GM20000 (cell line): Measurements from ENCODE around the gene DTX1.

Experiments
- DNase-seq: peaks from one replicate; pipeline ENCODE4 v3.0.0; 2012; ENCODE audit warnings: low spot score
- TF ChIP-seq, protein P1 (sequence below): IDR thresholded peaks from 2 replicates; pipeline ENCODE4 v1.5.1; 2012; ENCODE audit warnings: mild to moderate bottlenecking, control low read depth; ENCODE audit errors: extremely low read depth, missing control alignments

Gene DTX1

DNA sequence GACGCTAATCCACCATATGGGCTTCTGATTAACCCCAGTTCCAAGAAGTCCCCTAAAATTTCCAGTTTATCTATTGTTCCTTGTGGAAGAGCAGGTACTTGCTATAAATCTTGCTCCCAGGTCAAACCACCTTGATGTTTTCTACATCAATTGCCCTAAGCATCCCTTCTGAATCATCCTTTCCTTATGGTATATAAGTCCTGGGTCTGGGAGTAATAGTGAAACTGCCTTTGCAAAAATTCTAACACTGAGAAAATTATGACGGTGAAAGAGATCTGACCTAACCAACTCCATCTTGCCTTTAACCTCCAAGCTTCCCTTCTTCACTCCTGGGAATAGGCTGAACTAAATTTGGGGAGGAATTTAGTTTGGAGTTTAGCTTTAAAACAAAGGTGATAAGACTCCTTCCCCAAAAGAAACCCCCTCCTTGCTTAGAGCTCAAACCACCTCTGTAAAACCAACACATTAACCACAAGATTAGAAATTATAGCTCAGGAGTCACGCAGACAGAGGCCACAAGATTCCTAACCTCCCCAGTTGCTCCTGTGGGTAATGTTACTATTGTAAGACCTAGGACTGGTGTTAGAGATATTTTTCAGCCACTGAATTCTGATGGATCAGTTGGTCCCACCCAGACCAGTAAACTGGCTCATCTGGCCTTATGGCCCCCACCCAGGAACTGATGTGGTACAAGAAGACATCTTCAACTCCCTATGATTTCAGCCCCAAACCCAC, 33.8 kb upstream of the DTX1 start:
- no peak for DNase-seq
- TF ChIP-seq, protein P1, sequence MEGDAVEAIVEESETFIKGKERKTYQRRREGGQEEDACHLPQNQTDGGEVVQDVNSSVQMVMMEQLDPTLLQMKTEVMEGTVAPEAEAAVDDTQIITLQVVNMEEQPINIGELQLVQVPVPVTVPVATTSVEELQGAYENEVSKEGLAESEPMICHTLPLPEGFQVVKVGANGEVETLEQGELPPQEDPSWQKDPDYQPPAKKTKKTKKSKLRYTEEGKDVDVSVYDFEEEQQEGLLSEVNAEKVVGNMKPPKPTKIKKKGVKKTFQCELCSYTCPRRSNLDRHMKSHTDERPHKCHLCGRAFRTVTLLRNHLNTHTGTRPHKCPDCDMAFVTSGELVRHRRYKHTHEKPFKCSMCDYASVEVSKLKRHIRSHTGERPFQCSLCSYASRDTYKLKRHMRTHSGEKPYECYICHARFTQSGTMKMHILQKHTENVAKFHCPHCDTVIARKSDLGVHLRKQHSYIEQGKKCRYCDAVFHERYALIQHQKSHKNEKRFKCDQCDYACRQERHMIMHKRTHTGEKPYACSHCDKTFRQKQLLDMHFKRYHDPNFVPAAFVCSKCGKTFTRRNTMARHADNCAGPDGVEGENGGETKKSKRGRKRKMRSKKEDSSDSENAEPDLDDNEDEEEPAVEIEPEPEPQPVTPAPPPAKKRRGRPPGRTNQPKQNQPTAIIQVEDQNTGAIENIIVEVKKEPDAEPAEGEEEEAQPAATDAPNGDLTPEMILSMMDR, result no peak

DNA sequence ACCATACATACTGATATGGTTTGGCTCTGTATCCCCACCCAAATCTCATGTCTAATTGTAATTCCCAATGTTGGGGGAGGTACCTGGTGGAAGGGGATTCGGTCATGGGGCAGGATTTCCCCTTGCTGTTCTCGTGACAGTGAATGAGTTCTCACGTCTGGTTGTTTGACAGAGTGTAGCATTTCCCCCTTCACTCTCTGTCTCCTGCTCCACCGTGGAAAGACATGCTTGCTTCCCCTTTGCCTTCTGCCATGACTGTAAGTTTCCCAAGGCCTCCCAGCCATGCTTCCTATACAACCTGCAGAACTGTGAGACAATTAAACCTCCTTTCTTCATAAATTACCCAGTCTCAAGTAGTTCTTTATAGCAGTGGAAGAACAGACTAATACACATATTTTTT, 28.8 kb upstream of the DTX1 start:
- TF ChIP-seq, protein P1, result no peak
- DNase-seq, result no peak

DNA sequence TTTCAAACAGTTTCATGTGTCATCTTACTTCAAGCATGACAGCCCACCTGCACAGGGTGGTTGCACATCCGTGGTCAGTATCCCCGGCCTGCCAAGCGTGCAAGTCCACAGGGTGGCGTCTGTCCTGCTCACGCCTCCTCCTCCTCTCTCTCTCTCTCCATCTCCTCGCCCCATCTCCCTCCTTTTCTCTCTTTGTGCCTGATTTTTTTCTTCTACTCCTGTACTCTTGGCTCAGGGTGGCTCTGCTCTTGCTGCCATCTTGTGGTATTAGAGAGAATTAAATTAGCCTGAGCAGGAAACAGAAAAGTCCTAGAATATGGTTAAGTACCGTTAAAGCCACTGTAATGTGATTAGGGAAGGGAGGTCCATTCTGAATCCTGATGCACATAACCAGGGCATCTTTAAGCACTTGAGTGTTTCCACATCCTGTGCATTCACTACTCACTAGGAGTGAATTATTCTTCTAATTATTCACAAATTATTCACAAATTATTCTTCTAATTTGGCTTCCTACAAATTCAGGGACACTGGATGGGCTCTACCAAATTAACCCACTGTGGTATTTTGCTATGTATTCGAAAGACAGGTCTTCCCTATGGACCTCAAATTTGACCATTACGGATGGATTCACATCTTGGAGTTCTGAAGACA, 25.5 kb upstream of the DTX1 start:
- DNase-seq, result peak; percentile 53
- TF ChIP-seq, protein P1, result peak; percentile 60

DNA sequence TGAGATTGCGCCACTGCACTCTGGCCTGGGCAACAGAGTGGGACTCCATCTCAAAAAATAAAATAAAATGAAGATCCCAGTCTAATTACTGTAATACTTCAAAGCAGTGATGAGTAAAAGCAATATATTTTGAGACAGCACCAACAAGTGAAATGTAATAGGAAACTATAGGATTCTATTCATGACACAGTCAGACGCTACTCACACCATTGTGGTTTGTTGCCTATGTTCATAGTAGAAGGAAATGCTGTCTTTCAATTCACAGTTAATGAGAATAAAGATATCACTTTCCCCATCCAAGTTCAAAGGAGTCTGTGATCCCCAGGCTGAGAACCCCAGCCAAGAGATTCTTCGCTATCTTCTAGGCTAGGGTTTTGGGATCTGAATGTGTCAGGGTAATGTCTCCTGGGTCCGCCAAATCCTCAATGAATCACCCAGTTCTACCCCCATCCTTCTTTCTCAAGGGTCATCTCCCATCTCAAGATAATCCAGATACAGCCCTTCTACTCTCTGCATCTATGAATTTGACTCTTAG, 16.6 kb upstream of the DTX1 start:
- TF ChIP-seq, protein P1, result no peak

DNA sequence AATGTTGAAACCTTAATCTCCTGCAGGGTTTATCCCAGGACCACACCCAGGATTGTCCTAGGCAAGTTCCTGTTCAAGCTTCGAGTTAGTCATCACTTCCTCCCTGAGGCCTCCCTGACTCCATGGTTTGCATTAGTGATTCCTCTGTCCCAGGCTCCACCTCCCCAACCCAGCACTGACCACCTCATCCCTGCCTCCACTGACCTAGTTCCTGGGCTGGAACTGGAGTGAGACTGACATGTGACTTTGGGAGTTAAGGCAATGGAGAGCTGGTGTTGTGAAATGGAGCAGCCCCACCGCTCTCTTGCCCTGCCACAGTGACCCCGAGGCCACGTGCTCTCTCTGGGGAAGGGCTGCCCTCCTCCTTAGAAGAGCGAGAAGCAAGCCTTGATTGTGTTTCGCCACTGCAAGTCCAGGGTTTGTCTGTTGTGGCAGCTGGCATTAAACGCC, 15.8 kb upstream of the DTX1 start:
- TF ChIP-seq, protein P1, result no peak
- DNase-seq, result no peak

More for the DNA sequence above, 16.6 kb upstream of the DTX1 start:
- DNase-seq, result no peak

DNA sequence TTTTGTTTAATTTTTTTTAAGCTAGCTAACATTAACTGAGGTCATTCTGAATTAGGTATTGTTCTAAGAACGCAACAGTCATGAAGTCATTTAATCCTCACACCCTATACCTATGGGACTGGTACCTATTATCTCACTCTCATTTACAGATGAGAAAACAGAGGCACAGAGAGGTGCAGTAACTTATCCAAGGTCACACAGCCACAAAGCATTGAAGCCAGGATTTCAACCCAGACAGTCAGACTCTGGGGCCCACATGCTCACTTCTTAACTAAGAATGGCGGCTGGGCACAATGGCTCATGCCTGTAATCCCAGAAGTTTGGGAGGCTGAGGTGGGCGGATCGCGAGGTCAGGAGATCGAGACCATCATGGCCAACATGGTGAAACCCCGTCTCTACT, 15.0 kb upstream of the DTX1 start:
- TF ChIP-seq, protein P1, result no peak

DNA sequence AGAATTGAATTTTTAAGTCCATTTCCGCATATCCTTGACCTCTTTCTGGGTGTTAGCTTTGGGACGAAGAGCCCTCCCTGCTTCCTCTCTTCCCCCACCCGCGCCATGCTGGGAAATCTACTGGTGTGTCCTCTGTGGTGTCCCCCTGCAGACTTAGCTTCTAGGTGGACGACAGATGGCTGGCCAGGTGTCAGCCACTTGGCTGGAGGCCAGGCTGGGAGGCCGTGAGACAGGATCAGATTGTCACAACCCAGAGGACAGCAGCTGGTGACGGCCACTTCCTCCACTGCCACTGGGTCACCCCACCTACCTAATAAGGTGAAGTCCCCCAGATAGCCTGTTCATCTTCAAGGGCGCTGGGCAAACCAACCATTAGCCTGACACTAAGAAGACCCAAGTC, 13.3 kb upstream of the DTX1 start:
- no peak for DNase-seq
- TF ChIP-seq, protein P1, result no peak

More for the DNA sequence above, 15.0 kb upstream of the DTX1 start:
- DNase-seq, result no peak
